HUES64 (cell line): ENCODE data around the gene GOLGA8R. TPM values are rescaled to one million over a fixed set of nuclear protein-coding genes. Genes with fewer than 3 reads are reported as not detected.
"Not testable (repeated sequence)": the region's sequence is repeated elsewhere in the genome, so short reads cannot be mapped to it uniquely, and the experiment has no call there.

Source experiments
- H3K27ac ChIP-seq: 2 replicates; pipeline ENCODE4 v1.7.0; 2013; ENCODE audit warnings: low read depth, low read length, inconsistent platforms
- H3K27me3 ChIP-seq: 2 replicates; pipeline ENCODE4 v1.6.1; 2013; ENCODE audit warnings: mild to moderate bottlenecking, low read length; ENCODE audit not compliant: insufficient read depth
- H3K36me3 ChIP-seq: 2 replicates; pipeline ENCODE4 v1.6.1; 2013; ENCODE audit warnings: mild to moderate bottlenecking, low read length; ENCODE audit not compliant: insufficient read depth
- H3K4me1 ChIP-seq: 2 replicates; pipeline ENCODE4 v1.6.1; 2013; ENCODE audit warnings: mild to moderate bottlenecking, low read length, moderate library complexity; ENCODE audit not compliant: insufficient read depth
- H3K4me3 ChIP-seq: 2 replicates; pipeline ENCODE4 v1.5.1; 2013; ENCODE audit warnings: mild to moderate bottlenecking, low read length, moderate library complexity
- H3K9ac ChIP-seq: 2 replicates; pipeline ENCODE4 v1.6.1; 2013; ENCODE audit warnings: mild to moderate bottlenecking, low read depth, low read length
- H3K9me3 ChIP-seq: 2 replicates; pipeline ENCODE4 v1.6.1; 2013; ENCODE audit warnings: low read depth, low read length; ENCODE audit not compliant: insufficient read depth
- WGBS: fragments of 150-250, 120-280 bp; methylation state at CpG from one replicate; pipeline ENCODE4 v1.1.7; 2013; ENCODE audit warnings: missing lambda C conversion rate; 5-methylcytosine and 5-hydroxymethylcytosine counted together
- polyA plus RNA-seq, 2 experiments: library from polyadenylated mRNA; stranded (reverse); fragments of 50-300 nt; gene quantifications; one replicate each; pipeline ENCODE4 v1.2.3, GENCODE V29; 2013

Gene GOLGA8R, protein sequence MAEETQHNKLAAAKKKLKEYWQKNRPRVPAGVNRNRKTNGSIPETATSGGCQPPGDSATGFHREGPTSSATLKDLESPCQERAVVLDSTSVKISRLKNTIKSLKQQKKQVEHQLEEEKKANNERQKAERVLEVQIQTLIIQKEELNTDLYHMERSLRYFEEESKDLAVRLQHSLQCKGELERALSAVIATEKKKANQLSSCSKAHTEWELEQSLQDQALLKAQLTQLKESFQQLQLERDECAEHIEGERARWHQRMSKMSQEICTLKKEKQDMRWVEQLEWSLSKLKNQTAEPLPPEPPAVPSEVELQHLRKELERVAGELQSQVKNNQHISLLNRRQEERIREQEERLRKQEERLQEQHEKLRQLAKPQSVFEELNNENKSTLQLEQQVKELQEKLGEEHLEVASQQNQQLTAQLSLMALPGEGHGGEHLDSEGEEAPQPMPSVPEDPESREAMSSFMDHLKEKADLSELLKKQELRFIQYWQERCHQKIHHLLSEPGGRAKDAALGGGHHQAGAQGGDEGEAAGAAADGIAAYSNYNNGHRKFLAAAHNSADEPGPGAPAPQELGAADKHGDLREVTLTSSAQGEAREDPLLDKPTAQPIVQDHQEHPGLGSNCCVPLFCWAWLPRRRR
- polyA plus RNA-seq (2013, experiment 1 of 2): not detected
- polyA plus RNA-seq (2013, experiment 2 of 2): not detected

DNA sequence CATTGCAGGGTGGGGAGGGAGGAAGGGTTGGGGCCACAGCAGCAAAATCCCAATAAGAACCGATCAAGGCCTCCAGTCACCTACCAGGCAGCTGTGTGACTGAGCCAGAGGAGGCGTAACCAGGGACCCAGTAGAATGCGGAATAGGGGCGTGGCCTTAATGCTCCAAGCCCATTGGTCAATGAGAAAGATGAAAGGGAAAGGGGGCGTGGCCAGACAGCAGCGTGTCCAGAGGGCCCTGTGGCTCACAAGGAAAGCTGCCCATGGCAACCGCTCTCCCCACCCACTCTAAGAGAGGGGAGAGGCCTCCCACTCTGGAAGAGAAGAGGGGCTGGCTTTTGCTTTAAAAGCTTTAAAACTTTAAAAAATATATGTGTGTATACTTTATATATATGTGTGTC is at the start of gene GOLGA8R:
GOLGA8R (minus strand) TSS at position 101 of the 400 bp plus-strand sequence; CDS start at position 3, 98 bp downstream.
- H3K9ac ChIP-seq, H3K9me3 ChIP-seq: not testable (repeated sequence)
- WGBS: no CpG with 5 or more reads among the region's 7 CpGs

DNA sequence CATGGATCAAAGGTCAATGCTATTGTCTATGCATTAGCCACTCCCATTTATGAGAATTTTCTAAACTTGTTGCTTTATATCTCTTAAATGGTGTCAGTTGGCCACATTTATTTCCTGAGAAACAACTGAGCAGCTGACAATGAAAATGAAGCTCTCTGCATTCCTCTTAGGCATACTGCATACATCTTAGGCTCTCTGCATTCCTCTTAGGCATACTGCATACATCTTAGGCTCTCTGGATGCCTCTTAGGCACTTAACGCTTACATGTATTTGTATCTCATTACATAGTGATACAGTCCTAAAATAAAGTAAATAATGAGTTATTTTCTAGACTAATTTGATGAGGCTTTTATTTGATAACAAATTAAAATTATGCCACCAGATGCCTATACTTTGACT is 49.8 kb upstream of the GOLGA8R start:
- WGBS: no CpG with 5 or more reads among the region's 1 CpG

More for the DNA sequence above, at the start of gene GOLGA8R:
- H3K4me1 ChIP-seq, H3K27me3 ChIP-seq, H3K36me3 ChIP-seq, H3K27ac ChIP-seq, H3K4me3 ChIP-seq: not testable (repeated sequence)

GRCh38 chr15:30462176-30462575 is 48.1 kb upstream of the GOLGA8R start:
- not testable (repeated sequence) for H3K36me3 ChIP-seq, H3K9ac ChIP-seq, H3K9me3 ChIP-seq, H3K4me1 ChIP-seq, H3K27me3 ChIP-seq, H3K27ac ChIP-seq, H3K4me3 ChIP-seq
- no CpG with 5 or more reads among the region's 9 CpGs for WGBS

More for the DNA sequence above, 49.8 kb upstream of the GOLGA8R start:
- H3K9ac ChIP-seq, H3K9me3 ChIP-seq, H3K4me1 ChIP-seq, H3K27ac ChIP-seq, H3K36me3 ChIP-seq, H3K4me3 ChIP-seq, H3K27me3 ChIP-seq: not testable (repeated sequence)

GRCh38 chr15:30452702-30453101 is 38.6 kb upstream of the GOLGA8R start:
- H3K4me1 ChIP-seq, H3K36me3 ChIP-seq, H3K4me3 ChIP-seq: not testable (repeated sequence)

DNA sequence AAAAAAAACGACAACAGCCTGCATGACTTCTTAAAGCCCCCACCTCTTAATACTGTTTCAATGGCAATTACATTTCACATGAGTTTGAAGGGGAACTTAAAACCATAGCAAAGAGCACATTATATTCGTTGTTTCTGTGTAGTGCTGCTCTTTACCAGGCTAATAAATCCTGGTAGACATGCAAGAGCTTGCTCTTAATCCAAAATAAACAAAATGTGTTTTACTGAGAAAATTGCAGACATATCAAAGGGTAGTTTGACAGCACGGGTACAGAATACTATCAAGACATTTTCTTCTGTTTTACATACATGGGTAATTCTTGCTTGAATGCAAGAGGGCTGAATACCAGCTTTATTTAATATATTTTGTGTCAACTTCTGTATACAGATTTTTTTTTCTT is 24.3 kb upstream of the GOLGA8R start:
- not testable (repeated sequence) for H3K4me1 ChIP-seq, H3K36me3 ChIP-seq, H3K9ac ChIP-seq, H3K27ac ChIP-seq, H3K4me3 ChIP-seq, H3K9me3 ChIP-seq, H3K27me3 ChIP-seq
- no CpG with 5 or more reads among the region's 3 CpGs for WGBS

More at GRCh38 chr15:30452702-30453101, 38.6 kb upstream of the GOLGA8R start:
- not testable (repeated sequence) for H3K27me3 ChIP-seq, H3K9ac ChIP-seq, H3K9me3 ChIP-seq, H3K27ac ChIP-seq

GRCh38 chr15:30435878-30436277 is 21.8 kb upstream of the GOLGA8R start:
- H3K4me3 ChIP-seq, H3K4me1 ChIP-seq, H3K27me3 ChIP-seq, H3K27ac ChIP-seq, H3K9me3 ChIP-seq, H3K9ac ChIP-seq, H3K36me3 ChIP-seq: not testable (repeated sequence)
- WGBS: 100% methylated on average over 1 of the region's 5 CpGs

DNA sequence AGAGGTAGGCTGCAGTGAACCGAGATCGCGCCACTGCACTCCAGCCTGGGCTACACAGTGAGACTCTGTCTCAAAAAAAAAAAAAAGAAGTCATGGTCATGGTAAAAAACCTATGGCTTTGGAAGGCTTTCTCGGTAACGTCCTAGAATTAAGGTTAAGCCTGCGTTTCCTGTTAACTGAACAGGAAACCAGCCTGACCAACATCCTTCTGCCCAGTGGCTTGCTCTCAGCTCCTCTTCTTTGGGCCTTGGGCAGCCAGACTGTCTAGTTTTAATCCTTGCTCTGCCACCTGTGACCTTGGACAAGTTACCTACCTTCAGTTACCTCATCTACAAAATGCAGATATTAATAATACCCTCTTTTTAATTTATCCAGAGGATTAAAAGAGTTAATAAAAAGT is 6.7 kb upstream of the GOLGA8R start:
- not testable (repeated sequence) for H3K27me3 ChIP-seq, H3K9me3 ChIP-seq, H3K4me1 ChIP-seq, H3K9ac ChIP-seq, H3K4me3 ChIP-seq, H3K36me3 ChIP-seq, H3K27ac ChIP-seq
- 98% methylated on average over 4 of the region's 6 CpGs for WGBS

DNA sequence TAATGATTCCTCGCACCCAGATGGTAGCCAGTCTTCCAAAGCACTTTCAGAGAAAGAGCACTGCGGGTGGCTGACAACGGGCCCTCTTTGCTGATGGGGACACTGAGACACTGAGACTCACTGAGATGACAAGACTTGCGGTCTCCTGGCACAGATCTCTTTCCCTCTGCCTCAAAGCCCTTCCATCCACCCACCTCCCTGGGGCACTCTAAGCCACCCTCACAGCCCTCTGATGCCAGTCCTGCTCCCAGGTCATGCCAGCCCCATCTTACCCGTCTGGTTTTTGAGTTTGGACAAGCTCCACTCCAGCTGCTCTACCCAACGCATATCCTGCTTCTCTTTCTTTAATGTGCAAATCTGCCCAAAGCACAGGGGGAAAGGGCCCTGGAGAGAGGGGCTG is 6.4 kb downstream of the GOLGA8R start:
- not testable (repeated sequence) for H3K9ac ChIP-seq, H3K4me3 ChIP-seq, H3K4me1 ChIP-seq, H3K9me3 ChIP-seq, H3K27me3 ChIP-seq, H3K36me3 ChIP-seq, H3K27ac ChIP-seq
- 82% methylated on average over 5 of the region's 6 CpGs for WGBS

GRCh38 chr15:30398988-30399387 is 15.1 kb downstream of the GOLGA8R start:
- 0% methylated on average over 1 of the region's 6 CpGs for WGBS
- H3K9ac ChIP-seq, H3K9me3 ChIP-seq, H3K4me1 ChIP-seq, H3K27ac ChIP-seq, H3K36me3 ChIP-seq, H3K4me3 ChIP-seq, H3K27me3 ChIP-seq: not testable (repeated sequence)

GRCh38 chr15:30393664-30393991 is 20.4 kb downstream of the GOLGA8R start:
- H3K9me3 ChIP-seq, H3K27me3 ChIP-seq, H3K4me1 ChIP-seq, H3K4me3 ChIP-seq, H3K27ac ChIP-seq, H3K9ac ChIP-seq, H3K36me3 ChIP-seq: not testable (repeated sequence)
- WGBS: no CpG with 5 or more reads among the region's 23 CpGs

DNA sequence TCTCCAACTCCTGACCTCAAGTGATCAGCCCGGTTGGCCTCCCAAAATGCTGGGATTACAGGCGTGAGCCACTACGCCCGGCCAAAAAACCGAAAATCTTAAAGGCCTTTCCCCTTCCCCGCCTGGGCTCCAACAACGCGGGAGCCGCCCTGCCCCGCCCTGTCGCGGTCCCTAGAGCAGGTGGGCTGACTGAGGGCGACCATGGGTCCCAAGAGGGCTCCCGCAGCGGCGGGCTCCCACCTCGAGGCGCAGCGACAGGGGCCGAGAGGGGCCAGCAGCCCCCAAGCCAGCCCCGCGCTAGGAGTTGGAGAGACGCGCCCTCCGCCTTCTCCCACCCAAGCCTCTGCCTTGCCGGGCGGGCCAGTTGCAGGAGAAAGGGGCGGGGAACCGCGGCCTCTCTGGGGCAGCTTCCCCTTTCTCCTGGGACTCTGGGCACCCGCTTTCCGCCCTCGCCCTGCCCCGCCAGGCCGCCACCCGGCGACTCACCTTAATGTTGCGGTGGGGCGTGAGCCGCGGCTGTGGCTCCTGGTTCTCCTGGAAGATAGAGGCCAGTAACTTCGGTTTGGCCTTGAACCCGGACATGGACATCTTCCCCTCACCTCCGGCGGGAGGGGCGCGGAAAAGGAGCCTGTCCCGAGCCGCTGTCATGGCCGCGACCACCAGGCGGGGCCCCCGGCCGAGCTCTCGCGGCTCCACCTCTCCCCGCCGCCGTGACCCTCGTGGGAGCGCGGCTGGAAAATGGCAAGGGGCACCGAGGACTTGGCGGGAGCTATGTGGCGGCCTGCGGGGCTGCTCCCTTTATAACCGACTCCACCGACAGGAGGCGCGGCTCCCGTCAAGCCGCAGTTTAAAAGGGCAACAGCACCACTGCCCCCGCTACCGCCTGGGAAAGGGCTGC is 21.0 kb downstream of the GOLGA8R start, which contains the start of gene CHRFAM7A:
CHRFAM7A (minus strand) TSS at position 775 of the 898 bp plus-strand sequence. CDS start 10,189 bp downstream, outside the sequence.
- H3K27ac ChIP-seq, H3K27me3 ChIP-seq, H3K9ac ChIP-seq, H3K36me3 ChIP-seq, H3K4me3 ChIP-seq, H3K9me3 ChIP-seq, H3K4me1 ChIP-seq: not testable (repeated sequence)
- no CpG with 5 or more reads among the region's 74 CpGs for WGBS
